Cardiac muscle cell (in vitro differentiated cells and primary cell): ENCODE results near the gene PAFAH1B1. TPM values are rescaled to one million over a fixed set of nuclear protein-coding genes. Genes with fewer than 3 reads are reported as not detected.

Experiments
- DNase-seq, 2 donors: peaks; one replicate each; pipeline versions ENCODE4 v3.0.0 to v3.0.0-alpha.2; 2010 to 2017; ENCODE audit warnings: low read depth in 1 of 2, low spot score in 1 of 2
- H3K27ac ChIP-seq: fragments of 200-600 bp; sonication (generic); 2 replicates; pipeline ENCODE4 v1.5.1; 2016
- H3K27me3 ChIP-seq: fragments of 200-600 bp; sonication (generic); 2 replicates; pipeline ENCODE4 v1.6.0; 2016; ENCODE audit warnings: control low read depth
- H3K36me3 ChIP-seq: fragments of 200-600 bp; sonication (generic); 2 replicates; pipeline ENCODE4 v1.5.1; 2016; ENCODE audit warnings: control low read depth
- H3K4me1 ChIP-seq: fragments of 200-600 bp; sonication (generic); 2 replicates; pipeline ENCODE4 v1.8.1; 2017; ENCODE audit warnings: low read depth, mild to moderate bottlenecking, mixed run types
- H3K4me3 ChIP-seq: fragments of 200-600 bp; sonication (generic); 2 replicates; pipeline ENCODE4 v1.5.1; 2016; ENCODE audit warnings: mild to moderate bottlenecking
- H3K9me3 ChIP-seq: fragments of 200-600 bp; sonication (generic); 2 replicates; pipeline ENCODE4 v1.5.1; 2017; ENCODE audit warnings: low read depth, mild to moderate bottlenecking, control low read depth
- polyA plus RNA-seq: library from polyadenylated mRNA; unstranded; fragments of >200 nt; fragmentation: Nextera tagmentation; extraction: Ambion mirVana; gene quantifications from 2 replicates; pipeline ENCODE4 v1.2.1, GENCODE V29; 2016
- total RNA-seq: library from RNA; depleted of rRNA; stranded (reverse); fragments of >200 nt; gene quantifications from 2 replicates; pipeline ENCODE4 v1.2.3, GENCODE V29; 2016
- TF ChIP-seq, protein P1 (sequence below): IDR thresholded peaks from 2 replicates; pipeline ENCODE4 v1.5.1; 2012; ENCODE audit warnings: low read depth, mild to moderate bottlenecking, low read length

Gene PAFAH1B1
- total and polyA plus RNA-seq, 2 experiments from 2014 or later, result 49.3 to 79.3 TPM

DNA sequence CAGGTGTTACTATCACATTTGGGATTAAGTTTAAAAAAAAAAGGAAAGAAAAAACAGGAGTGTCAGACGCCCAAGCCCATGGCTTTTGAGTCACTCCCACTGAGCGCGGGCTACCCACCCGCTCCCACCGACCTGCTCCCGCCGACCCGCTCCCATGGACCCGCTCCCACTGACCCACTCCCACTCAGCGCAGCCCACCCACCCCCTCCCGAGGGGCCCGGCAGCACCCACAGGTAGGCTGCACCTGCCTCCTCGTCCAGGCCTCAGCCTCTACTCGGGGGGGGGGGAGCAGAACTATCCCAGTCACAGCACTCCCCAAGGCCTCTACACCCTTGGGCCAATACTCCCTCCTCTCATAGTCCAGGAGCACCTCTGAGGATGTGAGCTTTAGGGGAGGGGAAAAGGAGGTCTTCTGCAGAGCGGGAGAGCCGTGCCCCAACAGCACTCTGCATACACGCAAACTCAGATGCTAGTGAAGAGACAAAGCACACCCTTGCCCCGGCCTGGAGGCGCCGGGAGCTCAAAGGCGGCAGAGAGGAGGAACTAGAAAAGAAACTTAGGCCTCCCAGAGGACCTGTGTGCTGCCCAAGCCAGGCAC lies 115.2 kb downstream of the PAFAH1B1 start:
- DNase-seq, result no peak
- TF ChIP-seq, protein P1, sequence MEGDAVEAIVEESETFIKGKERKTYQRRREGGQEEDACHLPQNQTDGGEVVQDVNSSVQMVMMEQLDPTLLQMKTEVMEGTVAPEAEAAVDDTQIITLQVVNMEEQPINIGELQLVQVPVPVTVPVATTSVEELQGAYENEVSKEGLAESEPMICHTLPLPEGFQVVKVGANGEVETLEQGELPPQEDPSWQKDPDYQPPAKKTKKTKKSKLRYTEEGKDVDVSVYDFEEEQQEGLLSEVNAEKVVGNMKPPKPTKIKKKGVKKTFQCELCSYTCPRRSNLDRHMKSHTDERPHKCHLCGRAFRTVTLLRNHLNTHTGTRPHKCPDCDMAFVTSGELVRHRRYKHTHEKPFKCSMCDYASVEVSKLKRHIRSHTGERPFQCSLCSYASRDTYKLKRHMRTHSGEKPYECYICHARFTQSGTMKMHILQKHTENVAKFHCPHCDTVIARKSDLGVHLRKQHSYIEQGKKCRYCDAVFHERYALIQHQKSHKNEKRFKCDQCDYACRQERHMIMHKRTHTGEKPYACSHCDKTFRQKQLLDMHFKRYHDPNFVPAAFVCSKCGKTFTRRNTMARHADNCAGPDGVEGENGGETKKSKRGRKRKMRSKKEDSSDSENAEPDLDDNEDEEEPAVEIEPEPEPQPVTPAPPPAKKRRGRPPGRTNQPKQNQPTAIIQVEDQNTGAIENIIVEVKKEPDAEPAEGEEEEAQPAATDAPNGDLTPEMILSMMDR, result no peak
- no peaks in the 10 kb centered on the region for H3K36me3 ChIP-seq
- peaks cover 34% of the 10 kb centered on the region for H3K4me1 ChIP-seq
- no peaks in the 10 kb centered on the region for H3K27me3 ChIP-seq
- H3K9me3 ChIP-seq, result no peaks in the 10 kb centered on the region
- H3K27ac ChIP-seq, result no peak overlapping the region
- H3K4me3 ChIP-seq, result no peak overlapping the region

DNA sequence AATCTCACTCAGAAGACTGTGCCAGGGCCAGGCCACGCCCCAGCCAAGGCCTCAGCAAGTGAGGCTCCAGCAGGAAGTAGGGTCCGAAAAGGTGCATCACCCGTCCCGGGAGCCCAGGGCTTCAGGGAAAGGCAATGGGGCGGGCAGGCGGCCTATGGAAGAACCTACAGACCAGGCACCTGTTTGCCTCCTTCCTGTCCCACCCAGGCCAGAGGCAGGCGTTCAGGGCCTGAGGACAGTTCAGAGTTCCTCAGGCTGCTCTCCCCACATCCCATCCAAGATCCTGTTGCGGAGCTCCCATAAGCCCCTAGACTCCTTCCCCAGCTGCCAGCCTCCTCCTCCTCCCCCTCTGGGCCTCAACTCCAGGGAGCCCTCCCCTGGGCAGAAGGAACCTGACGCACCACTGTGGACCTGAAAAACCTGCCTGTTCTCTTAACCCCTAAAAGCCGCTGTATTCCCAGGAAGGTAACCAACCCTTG lies 115.8 kb downstream of the PAFAH1B1 start:
- TF ChIP-seq, protein P1, result no peak
- Histone ChIP-seq H3K9me3 (no peaks in the 10 kb centered on the region), H3K27me3 (no peaks in the 10 kb centered on the region), H3K36me3 (no peaks in the 10 kb centered on the region), H3K27ac (no peak overlapping the region), H3K4me1 (peaks cover 34% of the 10 kb centered on the region), H3K4me3 (no peak overlapping the region)
- no peak for DNase-seq

DNA sequence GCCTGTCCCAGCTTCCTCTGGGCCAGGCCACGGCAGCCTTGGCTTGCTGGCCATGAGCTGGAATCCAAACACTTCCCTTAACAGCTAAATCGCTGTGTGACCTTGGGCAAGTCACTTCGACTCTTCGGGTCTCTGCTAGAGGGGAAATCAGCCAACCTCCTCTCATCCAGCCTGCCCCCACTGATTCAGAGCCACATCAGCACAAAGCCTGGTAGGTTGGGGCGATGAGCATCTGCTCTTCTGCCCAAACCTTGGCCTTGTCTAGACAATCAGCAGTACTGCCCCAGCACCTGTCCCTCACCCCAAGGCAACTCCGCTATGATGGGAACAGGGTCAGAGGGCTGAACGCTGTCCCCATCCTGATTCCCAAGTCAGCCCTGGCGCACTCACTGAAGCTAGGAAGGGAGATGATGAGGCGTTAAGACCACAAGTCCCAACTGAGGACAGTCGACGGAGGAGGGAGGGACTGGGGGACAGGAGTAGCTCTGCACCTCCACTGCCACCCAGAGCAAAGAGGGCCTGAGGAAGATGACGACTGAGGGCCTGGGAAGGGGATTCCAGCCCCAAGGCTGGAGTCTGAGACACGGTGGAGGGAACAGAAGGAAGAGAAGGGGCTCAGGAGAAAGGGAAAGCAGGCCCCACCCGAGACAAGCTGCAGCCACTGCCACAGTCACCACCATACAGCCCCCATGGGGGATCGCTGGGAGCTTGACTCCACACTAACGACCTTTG lies 116.8 kb downstream of the PAFAH1B1 start:
- H3K9me3 ChIP-seq, result no peaks in the 10 kb centered on the region
- no peaks in the 10 kb centered on the region for H3K27me3 ChIP-seq
- peak overlapping the region; percentile 69 for H3K4me3 ChIP-seq
- H3K27ac ChIP-seq, result no peak overlapping the region
- no peak for DNase-seq
- TF ChIP-seq, protein P1, result no peak
- H3K4me1 ChIP-seq, result peaks cover 34% of the 10 kb centered on the region
- H3K36me3 ChIP-seq, result no peaks in the 10 kb centered on the region

DNA sequence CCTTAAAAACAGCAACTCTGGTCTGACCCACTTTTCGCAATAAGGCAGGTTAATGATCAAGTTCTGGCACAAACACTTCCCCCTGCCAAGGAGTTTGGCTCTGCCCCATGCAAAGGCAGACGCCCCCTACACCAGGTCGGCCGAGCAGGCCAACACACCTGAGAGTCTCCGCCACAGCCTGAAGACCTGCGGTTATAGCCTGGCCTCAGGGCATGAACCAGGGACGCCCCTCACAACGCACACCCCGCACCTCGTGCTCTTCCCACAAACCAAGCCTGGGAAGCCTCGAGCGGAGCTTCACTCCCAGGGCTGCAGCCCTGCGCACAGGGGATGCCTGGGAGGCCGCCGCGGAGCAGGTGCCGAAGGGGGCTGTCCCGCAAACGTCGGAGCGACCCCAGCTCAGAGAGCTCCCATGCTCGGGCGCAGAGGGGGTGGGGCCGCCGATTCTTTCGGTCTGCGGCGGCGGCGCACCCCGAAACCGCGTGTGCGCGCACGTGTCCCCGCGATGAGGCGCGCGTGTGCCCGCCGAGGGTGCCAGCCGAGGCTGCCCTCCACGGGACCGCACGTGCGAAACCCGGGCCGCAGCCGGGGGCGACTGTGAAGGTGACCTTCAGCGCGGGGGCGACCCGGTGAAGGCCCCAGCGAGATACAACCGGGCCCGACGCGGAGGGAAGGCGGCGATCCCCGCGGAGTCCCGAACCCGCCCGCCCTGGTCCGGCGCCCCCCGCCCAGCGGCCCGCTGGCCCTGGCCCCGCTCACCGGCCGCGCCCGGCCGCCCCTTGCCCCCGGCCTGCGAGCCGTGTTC lies 117.6 kb downstream of the PAFAH1B1 start:
- TF ChIP-seq, protein P1, result no peak
- DNase-seq, result peak in 1 of 2 donors; percentile 43
- Histone ChIP-seq H3K4me3 (peak overlapping the region; percentile 69), H3K9me3 (no peaks in the 10 kb centered on the region), H3K36me3 (no peaks in the 10 kb centered on the region), H3K27ac (no peak overlapping the region), H3K27me3 (no peaks in the 10 kb centered on the region), H3K4me1 (peaks cover 34% of the 10 kb centered on the region)

DNA sequence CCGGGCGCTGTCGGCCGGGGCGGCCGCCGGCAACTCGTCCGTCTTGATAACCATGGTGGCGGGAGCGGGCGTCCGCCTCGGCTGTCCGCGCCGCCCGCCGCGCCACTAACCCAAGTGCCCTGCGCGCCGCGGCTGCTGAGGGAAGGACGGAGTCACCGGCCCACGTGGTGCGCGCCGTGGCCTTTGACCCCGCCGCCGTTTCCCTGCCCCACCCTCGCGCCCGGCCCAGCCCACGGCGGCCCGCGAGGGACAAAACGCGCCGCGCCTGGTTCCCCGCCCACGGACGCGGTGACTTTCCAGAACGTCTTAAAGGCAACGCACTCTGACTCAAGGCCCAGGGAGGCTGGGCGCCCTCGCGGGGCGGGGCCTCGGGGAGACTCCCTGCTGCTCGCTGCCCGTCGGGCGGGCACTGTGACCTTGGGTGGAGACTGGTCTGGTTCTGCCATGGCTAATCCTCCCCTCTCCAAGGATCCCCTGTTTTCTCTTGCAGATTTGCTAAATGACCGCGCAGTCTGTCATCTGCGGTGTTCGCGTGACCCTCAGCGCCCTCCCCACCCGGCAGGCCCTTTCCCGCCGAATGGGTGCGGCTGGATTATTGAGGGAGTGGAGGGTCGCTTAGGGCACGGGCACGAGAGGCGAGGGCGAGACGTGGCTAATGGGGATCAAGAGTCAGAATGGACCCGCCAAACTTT lies 118.3 kb downstream of the PAFAH1B1 start, which contains the start of gene CLUH:
Gene CLUH, minus strand, starts transcription at position 157 of the 692 bp plus-strand sequence. Its CDS starts 103 bp downstream, at position 54.
- TF ChIP-seq, protein P1, result no peak
- Histone ChIP-seq H3K27me3 (no peaks in the 10 kb centered on the region), H3K4me1 (peaks cover 34% of the 10 kb centered on the region), H3K4me3 (peak within 1 kb of the TSS; percentile 69), H3K9me3 (no peaks in the 10 kb centered on the region), H3K27ac (peak within 1 kb of the TSS; percentile 31), H3K36me3 (no peaks in the 10 kb centered on the region)
- peak; percentile 96 to 99 for DNase-seq
